GM18502 (cell line): ENCODE measurements around the gene KNG1.
"Not testable (repeated sequence)": the region's sequence is repeated elsewhere in the genome, so short reads cannot be mapped to it uniquely, and the experiment has no call there.

Source experiments
- ATAC-seq: cut with Tn5 transposase; IDR thresholded peaks from one replicate; pipeline ENCODE4 v1.9.1; 2021; ENCODE audit warnings: mild to moderate bottlenecking; ENCODE audit not compliant: unreplicated experiment, poor library complexity

Gene KNG1

DNA sequence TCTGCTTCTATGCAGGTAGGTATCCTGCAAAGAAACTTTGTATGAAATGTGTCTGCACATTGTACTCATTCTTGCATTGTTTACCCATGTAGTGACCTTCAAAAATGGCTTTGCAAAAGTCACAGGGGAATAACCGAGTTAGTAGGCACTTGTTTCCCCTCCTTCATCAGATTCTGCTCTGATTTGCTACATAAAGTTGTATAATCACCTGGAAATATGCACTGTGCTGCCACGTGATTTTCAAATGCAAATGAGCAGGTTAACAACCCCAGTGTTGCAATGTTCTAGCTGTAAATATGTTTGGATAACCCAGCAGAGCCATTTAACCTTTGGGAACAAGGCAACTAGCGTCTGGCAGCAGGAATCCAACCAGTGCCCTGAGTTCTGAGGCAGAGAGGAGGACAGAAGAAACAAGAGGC is at the start of gene KNG1:
TSS of gene KNG1 (plus strand) at position 321 of the 419 bp plus-strand sequence. CDS start 184 bp downstream, outside the sequence.
- no peak for ATAC-seq

DNA sequence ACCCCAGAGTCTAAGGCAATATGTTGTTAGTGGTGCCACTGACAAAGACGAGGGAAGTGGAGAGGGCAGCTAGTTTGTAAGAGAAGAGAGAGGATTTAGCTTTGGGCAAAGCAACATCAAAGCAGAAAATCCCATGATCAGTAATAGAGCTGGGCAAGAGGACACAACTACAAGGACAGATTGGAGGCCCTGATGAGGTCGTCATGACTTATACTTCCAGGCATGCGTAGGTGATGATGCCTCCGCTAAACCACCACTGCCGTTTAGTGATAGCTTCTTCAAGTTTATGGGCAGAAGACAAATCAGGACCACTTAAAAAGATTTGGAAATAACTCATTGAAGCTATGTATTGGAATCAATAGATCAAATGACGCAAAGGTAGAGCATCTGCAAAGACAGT is 48.7 kb upstream of the KNG1 start:
- no peak for ATAC-seq

DNA sequence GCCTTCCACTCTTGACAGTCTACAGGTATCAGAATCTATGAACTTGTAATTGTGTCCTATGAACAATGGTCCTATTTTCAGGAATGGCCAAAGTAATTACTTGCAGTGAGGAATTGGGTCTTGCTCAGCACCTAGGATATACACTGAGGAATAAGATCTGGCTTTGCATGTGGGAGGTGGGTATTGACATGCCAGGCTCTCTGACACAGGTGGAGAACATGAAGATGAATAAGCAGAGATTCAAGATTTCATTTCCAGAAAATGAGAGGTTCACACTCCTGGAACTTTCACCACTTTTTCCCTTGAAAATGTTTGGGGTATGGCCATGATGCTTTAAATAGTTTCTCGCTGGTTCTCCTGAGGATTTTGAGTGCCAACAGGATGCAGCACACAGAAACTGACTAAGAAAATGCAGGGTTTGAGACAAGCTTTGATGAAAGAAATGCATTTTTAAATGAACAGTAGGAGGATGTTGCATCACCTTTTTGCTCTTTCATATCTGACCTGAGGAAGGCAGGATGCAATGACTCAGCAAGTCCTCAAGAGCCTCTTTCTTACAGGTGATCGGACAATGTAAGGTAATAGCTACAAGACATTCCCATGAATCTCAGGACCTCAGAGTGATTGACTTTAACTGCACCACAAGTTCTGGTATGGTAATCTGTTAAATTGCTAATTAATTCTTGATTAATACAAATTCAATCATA is 47.6 kb upstream of the KNG1 start:
- ATAC-seq = no peak

DNA sequence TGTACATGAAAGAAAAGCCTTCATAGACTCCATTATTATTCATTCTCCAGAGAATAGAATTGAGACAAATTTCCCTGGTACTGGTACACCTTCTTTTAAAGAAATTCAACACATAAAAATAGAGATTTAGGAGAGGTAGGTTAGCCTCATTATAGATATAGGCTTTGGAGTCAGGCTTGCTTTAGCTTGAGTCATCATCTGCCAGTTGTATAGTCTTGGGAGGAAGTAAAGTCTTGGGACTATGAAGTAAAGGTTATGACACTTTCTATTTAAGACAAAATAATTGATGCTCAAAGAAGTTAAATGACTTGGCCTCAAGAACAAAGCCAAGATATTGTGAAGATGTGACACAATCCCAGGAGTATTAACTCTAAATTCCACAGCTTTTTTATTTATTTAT is 47.0 kb upstream of the KNG1 start:
- ATAC-seq = no peak

DNA sequence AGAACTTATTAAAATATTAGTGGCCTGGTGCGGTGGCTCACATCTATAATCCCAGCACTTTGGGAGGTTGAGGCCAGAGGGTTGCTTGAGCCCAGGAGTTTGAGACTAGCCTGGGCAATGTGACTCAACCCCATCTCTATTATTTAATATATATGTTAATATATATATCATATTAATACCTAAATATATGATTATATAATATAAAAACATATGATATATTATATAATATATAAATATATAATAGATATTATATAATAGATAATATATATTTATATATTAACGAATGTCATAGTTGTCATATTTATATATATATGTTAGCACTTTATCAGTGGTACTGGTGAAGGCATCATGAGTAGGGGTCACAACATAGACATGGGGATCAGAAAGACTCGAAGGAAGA is 46.1 kb upstream of the KNG1 start:
- ATAC-seq = no peak

DNA sequence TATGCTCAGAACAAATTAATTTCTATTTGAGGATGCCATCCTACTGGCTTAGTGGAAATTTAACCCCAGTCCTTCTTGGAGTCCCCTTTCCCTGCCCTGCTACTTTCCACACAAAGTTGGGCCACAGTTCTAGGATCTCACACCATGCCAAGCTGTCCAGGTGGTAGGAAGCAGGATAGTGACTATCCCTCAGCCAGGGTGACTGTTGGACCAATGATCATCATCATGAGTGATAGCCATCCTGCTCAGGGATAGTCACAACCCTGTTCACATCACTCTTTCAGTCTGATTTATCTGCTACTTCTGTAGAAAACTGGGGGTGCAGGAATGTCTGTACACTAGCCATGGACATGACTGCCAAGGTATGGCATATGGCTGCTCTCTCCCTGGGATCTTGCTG is 38.6 kb upstream of the KNG1 start:
- no peak for ATAC-seq

DNA sequence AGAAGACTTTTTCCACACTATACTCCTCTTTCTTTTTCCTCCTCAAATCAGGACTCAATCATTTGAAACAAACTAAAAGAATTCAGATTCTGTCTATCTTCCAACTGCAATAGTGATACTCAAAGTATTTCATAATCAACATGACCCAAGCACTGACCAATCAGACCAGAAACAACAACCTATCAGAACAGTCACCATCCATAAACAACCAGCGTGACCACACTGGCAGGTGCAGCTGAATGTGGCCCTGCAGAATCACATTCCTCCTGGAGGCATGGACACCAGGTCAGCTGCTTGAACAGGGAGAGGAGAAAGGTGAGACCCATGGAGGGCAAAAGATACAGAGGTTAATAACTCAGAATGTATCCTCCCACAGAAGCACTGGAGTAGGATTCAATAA is 38.0 kb upstream of the KNG1 start:
- no peak for ATAC-seq

DNA sequence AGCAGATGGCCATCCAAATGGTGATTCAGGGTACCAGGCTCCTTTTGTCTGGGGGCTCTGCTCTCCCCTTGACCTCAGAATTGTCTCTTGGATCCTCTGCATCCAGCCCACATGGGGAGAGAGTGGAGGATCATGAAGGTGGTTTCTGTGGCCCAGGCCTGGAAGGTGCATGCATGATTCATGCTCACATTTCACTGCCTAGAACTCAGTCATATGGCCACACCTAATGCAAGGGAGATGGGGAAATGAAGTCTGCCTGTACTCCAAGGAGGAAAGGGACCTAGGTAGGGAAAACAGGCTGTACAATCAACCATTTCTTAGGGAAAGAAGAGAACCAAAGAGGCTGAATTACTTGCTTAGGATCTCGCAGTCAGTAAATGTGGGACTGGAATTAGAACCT is 36.3 kb upstream of the KNG1 start:
- ATAC-seq = no peak

DNA sequence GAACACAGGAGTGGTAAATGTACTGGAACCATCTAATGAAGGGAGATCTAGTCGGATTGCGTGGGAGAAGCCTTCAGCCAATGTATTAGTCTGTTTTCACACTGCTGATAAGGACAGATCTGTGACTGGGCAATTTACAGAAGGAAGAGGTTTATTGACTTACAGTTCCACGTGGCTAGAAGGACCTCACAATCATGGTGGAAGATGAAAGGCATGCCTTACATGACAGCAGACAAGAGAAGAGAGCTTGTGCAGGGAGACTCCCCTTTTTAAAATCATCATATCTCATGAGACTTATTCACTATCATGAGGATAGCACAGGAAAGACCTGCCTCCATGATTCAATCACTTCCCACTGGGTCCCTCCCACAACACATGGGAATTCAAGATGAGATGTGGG is 34.3 kb upstream of the KNG1 start:
- no peak for ATAC-seq

DNA sequence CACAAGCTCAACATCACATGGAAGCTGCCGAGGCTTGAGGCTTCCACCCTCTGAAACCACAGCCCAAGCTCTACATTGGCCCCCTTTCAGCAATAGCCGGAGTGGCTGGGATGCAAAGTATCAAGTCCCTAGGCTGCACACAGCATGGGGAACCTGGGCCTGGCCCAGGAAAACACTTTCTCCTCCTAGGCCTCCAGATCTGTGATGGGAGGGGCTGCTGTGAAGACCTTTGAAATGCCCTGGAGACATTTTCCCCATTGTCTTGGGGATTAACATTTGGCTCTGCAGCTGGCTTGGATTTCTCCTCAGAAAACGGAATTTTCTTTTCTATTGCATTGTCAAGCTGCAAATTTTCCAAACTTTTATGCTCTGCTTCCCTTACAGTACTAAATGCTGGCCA is 33.2 kb upstream of the KNG1 start:
- no peak for ATAC-seq

DNA sequence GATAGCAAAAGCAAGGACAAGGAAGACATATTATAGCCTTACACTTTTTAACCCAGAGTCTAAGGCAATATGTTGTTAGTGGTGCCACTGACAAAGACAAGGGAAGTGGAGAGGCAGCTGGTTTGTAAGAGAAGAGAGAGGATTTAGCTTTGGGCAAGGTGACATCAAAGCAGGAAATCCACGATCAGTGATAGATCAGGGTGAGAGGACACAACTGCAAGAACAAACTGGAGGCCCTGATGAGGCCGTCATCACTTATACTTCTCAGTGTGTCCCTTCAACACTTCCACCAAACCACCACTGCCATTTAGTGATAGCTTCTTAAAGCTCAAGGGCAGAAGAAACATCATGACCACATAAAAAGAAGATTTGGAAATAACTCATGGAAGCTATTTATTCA is 30.7 kb upstream of the KNG1 start:
- ATAC-seq = not testable (repeated sequence)

DNA sequence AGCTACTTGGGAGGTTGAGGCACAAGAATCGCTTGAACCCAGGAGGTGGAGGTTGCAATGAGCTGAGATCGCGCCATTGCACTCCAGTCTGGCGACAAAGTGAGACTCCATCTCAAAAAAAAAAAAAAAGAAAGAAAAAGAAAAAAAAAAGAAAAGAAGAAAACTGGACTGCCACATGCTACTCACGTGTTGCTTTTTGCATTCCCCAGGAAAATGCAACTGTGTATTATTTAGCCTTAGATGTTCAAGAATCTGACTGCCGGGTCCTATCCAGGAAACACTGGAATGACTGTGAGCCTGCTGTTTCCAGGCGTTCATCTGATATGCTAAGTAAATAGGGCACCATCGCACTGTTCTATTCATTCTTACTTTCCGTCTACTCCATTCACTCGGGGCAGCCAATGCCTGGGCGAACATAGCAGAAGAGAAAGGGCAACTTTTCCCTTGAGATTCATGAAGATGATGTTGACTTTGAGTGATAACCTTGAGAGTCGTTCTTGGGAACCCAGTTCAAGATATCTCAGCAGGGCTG is 30.0 kb upstream of the KNG1 start:
- ATAC-seq = no peak

DNA sequence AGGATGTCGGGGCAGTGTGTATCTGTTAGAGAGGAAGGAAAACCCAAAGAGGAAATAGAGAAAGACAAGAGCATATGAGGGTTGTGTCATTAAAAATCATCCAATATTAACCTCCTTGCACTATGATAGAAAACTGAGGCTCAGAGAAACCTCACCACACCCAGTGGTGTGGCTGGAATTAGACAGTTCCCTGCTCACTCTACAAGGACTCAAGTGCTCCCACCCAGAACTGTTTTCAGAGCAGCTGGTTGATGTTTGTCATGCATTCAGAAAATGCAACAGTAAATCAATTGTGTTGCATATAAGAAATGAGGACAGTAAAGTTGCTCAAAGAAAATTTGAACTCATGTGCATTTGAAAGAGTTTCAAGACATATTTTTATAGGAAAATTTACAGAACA is 26.9 kb upstream of the KNG1 start:
- ATAC-seq = not testable (repeated sequence)

DNA sequence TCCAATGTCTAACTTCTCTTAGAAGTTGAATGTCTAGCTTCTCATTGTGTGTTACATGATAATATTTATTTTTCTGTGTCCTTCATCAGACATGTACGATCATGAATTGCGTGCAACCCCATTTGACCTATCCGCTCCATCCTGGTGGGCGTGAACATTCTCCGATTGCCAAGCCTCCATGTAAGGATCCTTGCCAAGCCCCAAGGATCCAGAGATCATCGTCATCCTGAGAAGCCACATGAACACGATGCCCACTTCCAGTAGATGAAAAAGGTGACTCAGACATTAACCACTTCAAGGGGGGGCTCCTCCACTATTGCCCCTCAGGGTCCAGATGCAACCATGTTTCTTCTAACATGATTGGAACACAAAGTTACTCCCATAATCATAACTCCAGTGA is 25.5 kb upstream of the KNG1 start:
- no peak for ATAC-seq

DNA sequence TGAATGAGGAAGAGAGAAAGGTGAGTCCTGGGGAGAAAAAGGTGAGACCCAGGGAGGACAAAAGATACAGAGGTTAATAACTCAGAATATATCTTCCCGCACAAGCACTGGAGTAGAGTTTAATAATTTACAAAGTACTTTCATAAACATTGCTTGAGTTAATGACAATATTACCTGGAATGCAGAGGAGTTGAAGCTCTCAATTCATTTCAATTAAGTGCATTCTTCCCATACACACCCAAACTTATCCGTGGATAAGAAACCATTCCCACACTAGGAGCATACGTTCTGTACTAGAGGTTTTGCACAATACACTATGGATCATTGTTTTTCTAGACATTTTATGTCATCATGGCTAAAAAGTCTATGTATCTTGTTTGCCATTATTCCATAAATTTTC is 23.3 kb upstream of the KNG1 start:
- ATAC-seq = no peak

DNA sequence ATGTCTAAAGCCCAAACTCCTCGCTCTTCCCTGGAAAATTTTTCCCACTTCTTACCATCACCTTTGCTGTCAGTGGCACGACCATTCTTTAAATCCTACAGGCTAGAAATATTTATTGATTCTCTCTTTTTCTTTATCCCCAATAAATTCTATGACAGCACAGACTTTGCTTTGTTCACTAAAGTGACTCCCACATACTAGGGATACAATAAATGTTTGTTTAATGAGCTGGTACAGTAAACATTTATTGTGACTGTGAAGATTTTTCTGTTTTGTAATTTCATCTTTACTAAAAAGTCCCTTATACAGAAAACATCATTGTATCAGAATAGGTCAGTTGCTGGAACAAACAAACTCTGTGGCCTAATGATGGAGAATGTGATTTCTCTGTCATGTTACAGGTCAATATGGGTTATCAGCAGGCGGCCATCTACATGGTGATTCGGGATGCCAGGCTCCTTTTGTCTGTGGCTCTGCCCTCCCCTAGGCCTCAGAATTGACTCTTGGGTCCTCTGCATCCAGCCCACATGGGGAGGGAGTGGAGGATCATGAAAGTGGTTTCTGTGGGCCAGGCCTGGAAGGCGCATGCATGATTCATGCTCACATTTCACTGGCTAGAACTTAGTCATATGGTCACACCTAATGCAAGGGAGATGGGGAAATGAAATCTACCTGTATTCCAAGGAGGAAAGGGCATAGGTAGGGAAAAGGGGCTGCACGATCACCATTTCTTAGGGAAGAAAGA is 22.7 kb upstream of the KNG1 start:
- ATAC-seq = no peak

DNA sequence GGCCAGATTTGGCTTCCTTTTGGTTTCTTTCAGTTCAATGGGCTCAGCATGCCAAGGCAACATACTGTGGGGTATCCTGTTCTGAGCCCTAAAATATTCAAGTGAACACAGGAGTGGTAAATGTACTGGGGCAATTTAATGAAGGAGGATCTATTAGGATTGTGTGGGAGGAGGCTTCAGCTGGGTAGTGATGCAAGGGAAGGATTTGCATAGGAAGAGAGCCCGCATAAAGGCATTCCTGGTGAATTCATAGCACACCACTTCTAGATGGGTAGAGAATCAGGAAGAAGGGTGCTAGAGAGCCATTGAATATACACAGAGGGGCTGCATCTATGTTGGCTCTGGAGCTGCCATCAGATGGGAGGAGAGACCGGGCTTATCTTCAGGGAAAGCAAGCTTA is 20.6 kb upstream of the KNG1 start:
- no peak for ATAC-seq

DNA sequence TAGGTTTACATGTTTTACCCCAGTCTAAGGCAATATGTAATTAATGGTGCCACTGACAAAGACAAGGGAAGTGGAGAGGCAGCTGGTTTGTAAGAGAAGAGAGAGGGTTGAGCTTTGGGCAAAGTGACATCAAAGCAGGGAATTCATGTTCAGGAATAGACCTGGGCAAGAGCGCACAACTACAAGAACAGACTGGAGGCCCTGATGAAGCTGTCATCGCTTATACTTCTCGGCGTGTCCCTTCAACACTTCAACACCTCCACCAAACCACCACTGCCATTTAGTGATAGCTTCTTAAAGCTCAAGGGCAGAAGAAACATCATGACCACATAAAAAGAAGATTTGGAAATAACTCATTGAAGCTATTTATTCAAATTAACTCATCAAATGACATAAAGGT is 19.6 kb upstream of the KNG1 start:
- ATAC-seq = no peak

DNA sequence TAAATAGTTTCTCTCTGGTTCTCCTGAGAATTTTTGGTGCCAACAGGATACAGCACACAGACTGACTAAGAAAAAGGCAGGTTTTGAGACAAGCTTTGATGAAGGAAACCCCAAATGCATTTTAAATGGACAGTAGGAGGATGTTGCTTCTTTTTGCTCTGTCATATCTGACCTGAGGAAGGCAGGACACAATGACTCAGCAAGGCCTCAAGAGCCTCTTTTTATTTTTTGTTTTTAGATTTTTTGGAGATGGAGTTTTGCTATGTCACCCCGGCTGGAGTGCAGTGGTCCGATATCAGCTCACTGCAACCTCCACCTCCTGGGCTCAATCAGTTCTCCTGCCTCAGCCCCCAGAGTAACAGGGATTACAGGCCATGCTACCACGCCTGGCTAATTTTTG is 16.9 kb upstream of the KNG1 start:
- ATAC-seq = no peak

DNA sequence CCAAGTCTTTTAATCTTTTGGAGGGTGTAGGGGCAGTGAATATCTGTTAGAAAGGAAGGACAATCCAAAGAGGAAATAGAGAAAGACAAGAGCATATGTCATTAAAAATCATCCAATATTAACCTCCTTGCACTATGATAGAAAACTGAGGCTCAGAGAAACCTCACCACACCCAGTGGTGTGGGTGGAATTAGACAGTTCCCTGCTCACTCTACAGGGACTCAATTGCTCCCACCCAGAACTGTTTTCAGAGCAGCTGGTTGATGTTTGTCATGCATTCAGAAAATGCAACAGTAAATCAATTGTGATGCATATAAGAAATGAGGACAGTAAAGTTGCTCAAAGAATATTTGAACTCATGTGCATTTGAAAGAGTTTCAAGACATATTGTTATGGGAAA is 14.7 kb upstream of the KNG1 start:
- ATAC-seq = not testable (repeated sequence)

DNA sequence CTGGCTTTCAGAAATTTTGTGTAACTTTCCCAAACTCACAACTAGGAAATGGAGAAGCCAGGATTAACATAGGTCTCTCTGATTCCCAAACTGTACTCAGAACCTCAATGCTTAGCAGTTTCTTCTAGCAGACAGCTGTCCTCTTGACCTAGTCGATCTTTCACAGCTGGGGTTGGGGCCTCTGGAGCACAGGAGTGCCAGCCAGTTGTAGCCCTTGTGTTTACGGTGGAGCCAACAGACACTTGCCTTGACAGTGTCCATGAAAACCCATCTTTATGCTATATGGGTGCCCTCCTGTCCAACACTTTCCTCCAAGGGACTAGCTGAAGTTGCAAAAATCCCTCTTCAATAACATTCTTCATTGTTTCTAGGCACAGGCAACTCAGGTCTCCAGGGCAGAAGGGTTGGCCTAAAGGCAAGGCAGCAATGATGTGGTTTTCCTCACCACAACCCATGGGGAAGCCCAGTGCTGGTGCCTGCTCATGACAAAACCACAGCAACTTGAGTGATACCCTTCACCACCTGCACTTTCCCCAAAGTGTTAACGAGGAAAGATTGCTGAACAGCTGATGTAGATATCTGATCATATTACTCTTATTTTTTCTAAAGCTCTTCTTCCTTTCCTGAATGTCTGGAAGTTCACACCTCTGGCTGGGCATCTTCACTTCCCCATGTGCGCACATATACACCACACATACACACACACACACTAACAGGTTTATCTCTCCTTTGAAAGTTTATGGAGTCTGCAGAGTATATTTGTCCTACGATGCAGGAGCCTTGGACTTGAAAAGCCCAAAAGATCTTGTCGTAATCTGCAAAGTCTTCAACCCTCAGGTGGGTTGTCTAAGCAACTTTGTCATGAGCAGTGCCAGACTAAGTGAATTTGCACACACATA is 11.0 kb upstream of the KNG1 start:
- peak; percentile 87 for ATAC-seq
